Measurements from ENCODE around the gene CEP85L.
A peak's percentile ranks its signal among the peaks of the same experiment; 100 is the strongest.

DNA sequence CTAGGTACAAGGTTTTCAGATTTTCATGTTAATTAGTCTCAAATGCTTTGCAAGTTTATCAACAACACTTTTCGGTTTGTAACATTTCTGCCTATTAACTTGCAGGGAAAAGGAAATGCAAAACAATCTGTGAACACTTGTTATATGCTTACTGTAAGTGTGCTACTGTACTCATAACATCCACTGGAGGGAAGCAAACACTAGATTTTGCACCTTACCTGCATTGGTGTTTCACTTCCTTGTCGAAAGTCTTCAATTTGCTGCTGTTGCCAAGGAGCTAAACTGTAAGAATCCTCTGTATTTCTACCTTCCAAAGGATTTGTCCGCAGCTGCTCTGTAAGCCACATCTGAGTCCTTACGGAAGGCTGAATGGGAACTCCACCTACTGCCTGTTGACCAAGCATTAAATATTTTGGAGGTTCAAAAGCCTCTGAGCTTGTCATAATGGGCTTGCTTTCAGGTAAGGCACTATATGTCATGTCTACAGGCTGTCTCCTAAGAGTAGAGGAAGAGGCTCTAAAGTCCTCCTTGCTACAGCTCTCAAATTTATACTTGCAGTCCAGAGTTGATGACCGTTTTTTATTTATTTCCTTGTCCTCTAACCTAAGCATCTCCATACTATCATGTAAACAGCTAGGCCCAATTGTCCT lies 86.0 kb downstream of the CEP85L start:
- TF ChIP-seq, protein P1, sequence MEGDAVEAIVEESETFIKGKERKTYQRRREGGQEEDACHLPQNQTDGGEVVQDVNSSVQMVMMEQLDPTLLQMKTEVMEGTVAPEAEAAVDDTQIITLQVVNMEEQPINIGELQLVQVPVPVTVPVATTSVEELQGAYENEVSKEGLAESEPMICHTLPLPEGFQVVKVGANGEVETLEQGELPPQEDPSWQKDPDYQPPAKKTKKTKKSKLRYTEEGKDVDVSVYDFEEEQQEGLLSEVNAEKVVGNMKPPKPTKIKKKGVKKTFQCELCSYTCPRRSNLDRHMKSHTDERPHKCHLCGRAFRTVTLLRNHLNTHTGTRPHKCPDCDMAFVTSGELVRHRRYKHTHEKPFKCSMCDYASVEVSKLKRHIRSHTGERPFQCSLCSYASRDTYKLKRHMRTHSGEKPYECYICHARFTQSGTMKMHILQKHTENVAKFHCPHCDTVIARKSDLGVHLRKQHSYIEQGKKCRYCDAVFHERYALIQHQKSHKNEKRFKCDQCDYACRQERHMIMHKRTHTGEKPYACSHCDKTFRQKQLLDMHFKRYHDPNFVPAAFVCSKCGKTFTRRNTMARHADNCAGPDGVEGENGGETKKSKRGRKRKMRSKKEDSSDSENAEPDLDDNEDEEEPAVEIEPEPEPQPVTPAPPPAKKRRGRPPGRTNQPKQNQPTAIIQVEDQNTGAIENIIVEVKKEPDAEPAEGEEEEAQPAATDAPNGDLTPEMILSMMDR (IDR thresholded peaks at IDR 0.05) = peak; percentile 36
- TF ChIP-seq EZH2 (IDR thresholded peaks at IDR 0.05) = no peak
